Epithelial cell of prostate (primary cell): ENCODE results near the gene SH3BP1.
"Not testable (repeated sequence)": the region's sequence is repeated elsewhere in the genome, so short reads cannot be mapped to it uniquely, and the experiment has no call there.

Experiments
- DNase-seq: peaks from one replicate; pipeline ENCODE4 v3.0.0-alpha.2; 2011; ENCODE audit warnings: low read depth, low spot score
- H3K27ac ChIP-seq: fragments of 450-650 bp; 2 replicates; pipeline ENCODE4 v1.5.1; 2017; ENCODE audit warnings: mild to moderate bottlenecking

The SH3BP1 gene

GRCh38 chr22:37654563-37655251, 15.2 kb downstream of the SH3BP1 start:
- no peak overlapping the region for H3K27ac ChIP-seq
- no peak for DNase-seq

- no peak for DNase-seq
Observed at GRCh38 chr22:37655252-37655563, 15.7 kb downstream of the SH3BP1 start.

GRCh38 chr22:37656583-37656982, 17.1 kb downstream of the SH3BP1 start:
- not testable (repeated sequence) for H3K27ac ChIP-seq, DNase-seq

More at GRCh38 chr22:37655252-37655563, 15.7 kb downstream of the SH3BP1 start:
- no peak overlapping the region for H3K27ac ChIP-seq

GRCh38 chr22:37657590-37658132, 18.2 kb downstream of the SH3BP1 start:
- peak overlapping the region; percentile 25 for H3K27ac ChIP-seq

GRCh38 chr22:37658133-37659065, 18.9 kb downstream of the SH3BP1 start, which contains the start of gene PDXP:
PDXP (plus strand) TSS chr22:37658723; CDS start chr22:37658783, 60 bp downstream.
- H3K27ac ChIP-seq = peak within 1 kb of the TSS; percentile 25
- peak; percentile 100 for DNase-seq

More at GRCh38 chr22:37657590-37658132, 18.2 kb downstream of the SH3BP1 start:
- DNase-seq = no peak

GRCh38 chr22:37659066-37659896, 19.8 kb downstream of the SH3BP1 start:
- no peak for DNase-seq
- H3K27ac ChIP-seq = no peak overlapping the region

GRCh38 chr22:37659897-37660708, 20.6 kb downstream of the SH3BP1 start:
- H3K27ac ChIP-seq = no peak overlapping the region

GRCh38 chr22:37660709-37661045, 21.2 kb downstream of the SH3BP1 start:
- no peak overlapping the region for H3K27ac ChIP-seq
- no peak for DNase-seq

More at GRCh38 chr22:37659897-37660708, 20.6 kb downstream of the SH3BP1 start:
- no peak for DNase-seq

GRCh38 chr22:37661160-37661924, 21.9 kb downstream of the SH3BP1 start:
- DNase-seq = no peak
- no peak overlapping the region for H3K27ac ChIP-seq

- DNase-seq = no peak
- no peak overlapping the region for H3K27ac ChIP-seq
Observed at GRCh38 chr22:37662039-37662438, 22.6 kb downstream of the SH3BP1 start.

- no peak overlapping the region for H3K27ac ChIP-seq
- DNase-seq = no peak
Observed at GRCh38 chr22:37663521-37664140, 24.2 kb downstream of the SH3BP1 start.

- no peak for DNase-seq
- H3K27ac ChIP-seq = no peak overlapping the region
Observed at GRCh38 chr22:37664249-37665101, 25.0 kb downstream of the SH3BP1 start.

- H3K27ac ChIP-seq = no peak overlapping the region
- DNase-seq = no peak
Observed at GRCh38 chr22:37665487-37665886, 26.0 kb downstream of the SH3BP1 start.

- no peak for DNase-seq
- H3K27ac ChIP-seq = no peak overlapping the region
Observed at GRCh38 chr22:37669586-37669985, 30.1 kb downstream of the SH3BP1 start.

GRCh38 chr22:37672206-37672919, 32.9 kb downstream of the SH3BP1 start:
- H3K27ac ChIP-seq = no peak overlapping the region
- no peak for DNase-seq

- DNase-seq = no peak
- H3K27ac ChIP-seq = no peak overlapping the region
Observed at GRCh38 chr22:37672920-37673455, 33.5 kb downstream of the SH3BP1 start.
